Stimulated activated CD4-positive, alpha-beta T cell treated with anti-CD3 and anti-CD28 coated beads, Interleukin-1b, Interleukin-23, amount 100 ng/mL, for 48 hours (primary cell): ENCODE results near the gene LRRC55.

Source experiments
- DNase-seq: peaks from one replicate; pipeline ENCODE4 v3.0.0-alpha.2; 2020

The LRRC55 gene

DNA sequence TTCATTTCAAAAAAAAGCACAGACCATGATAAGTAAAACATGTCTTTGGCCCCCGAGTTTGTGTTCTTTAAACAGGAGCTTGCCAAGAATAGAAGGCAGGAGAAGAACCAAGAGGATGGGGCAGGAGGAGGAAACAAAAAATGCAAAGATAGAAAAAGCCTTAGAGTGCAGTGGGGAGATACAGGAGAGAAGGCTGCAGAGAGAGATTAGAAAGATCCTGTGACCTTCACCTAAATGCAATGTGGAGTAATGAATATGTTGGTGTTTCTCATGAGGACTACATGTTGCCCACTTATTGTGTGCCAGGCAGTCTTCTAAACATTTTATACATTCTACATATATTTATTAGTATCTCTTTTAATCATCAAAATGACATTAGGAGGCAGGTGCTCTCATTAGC lies 57.6 kb downstream of the LRRC55 start:
- DNase-seq, result no peak

GRCh38 chr11:57240007-57240406 lies 58.3 kb downstream of the LRRC55 start:
- DNase-seq, result no peak

- no peak for DNase-seq
Observed at GRCh38 chr11:57240757-57241156, 59.0 kb downstream of the LRRC55 start.
